Measurements from ENCODE around the gene PCP4. TPM values are rescaled to one million over a fixed set of nuclear protein-coding genes. Genes with fewer than 3 reads are reported as not detected.
"Not testable (repeated sequence)": the region's sequence is repeated elsewhere in the genome, so short reads cannot be mapped to it uniquely, and the experiment has no call there.

Gene PCP4
- polyA plus RNA-seq, 10 donors: 0.53 to 2.6 (median 1.8) TPM

DNA sequence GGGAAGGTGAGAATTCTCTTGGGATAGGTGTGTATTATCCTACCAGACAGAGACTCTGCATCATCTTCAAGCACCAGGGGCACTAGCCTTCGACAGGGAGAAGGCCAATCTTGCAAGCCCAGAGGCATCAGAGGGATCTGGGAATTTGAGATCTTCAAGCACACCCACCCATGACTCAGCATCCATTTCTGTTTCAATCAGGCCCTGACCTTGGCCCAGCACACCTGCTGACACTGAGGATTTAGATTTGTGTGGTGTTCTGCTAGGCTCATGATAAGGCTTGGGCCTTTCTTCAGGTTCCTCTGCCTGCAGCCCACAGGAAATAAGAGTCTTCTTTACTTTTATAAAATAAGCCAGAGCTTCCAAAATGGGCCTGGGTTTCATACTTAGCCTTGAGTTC is 6.6 kb upstream of the PCP4 start:
- no peak for DNase-seq

DNA sequence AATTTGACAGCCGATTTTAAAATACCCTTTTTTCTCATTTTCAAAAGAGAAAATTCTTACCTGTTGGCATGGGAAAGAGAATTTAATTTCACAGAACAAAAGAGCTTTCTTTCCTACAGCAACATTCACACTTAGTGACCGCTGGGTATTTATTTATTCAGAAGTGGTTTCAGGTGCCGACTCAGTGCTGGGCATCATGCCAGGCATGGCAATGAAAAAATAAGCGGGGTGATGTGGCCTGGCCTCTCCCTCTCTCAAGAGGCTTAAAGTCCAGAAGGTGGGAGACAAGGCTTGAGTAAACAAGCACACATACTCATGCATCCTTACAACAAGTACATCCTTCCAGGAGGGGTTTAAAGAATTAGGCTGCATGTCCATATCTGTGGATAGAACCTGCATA is 4.1 kb upstream of the PCP4 start:
- DNase-seq: no peak

DNA sequence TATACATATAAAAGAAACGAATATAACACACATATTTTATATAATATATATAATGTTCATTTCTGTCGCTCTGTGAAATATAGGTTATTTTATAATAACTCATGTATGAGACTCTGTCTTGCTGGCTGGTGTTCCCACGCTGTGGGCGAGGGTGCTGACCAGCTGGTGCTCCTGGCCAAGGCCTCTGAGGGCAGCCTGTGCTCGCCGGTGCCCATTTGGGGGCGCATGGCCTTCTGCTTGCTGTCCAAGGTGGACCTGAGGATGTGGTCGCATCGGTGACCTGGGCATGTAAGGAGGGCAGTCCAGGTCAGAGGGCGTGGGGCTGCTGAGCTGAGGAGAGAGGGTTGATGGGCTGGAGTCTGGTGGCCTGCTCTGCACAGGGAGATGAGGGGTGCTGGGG is 1.1 kb upstream of the PCP4 start:
- no peak for DNase-seq

- no peak for DNase-seq
Observed at GRCh38 chr21:39869141-39869818, 2.0 kb downstream of the PCP4 start.

DNA sequence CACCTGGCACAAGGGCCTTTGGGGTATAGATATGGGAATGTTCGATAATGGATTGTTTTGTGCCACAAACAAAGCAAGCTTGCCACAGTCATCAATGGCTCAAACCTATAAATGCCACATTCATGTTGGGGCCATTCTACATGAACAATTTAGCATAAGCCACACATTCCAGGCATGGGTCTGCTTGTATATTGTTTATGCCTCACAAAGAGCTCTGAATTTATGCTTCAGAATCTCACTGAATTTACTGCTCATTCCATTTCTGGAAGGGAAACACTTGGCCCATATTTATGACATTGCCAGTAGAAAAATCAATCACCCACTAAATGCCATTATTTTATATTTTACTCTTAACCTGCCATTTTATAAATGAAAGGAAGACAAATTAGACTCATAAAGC is 6.4 kb downstream of the PCP4 start:
- no peak for DNase-seq

DNA sequence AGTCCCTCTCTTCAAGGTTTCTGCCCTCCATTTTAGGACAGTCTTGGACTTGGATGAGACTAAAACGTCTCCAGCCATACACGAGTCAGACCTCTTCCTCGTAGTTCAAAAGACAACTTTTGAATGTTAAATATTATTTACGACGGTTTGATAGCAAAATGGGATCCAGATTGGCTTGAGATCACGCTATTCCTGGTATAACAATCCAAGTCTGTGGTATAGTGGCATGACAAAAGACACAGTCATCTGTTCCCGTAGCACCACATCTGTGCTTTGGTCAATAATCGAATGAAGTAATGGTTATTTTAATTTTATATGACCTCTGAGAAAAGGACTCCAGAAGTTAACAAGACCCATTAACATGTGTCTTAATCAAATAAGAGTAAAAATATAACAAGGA is 7.0 kb downstream of the PCP4 start:
- DNase-seq: no peak

DNA sequence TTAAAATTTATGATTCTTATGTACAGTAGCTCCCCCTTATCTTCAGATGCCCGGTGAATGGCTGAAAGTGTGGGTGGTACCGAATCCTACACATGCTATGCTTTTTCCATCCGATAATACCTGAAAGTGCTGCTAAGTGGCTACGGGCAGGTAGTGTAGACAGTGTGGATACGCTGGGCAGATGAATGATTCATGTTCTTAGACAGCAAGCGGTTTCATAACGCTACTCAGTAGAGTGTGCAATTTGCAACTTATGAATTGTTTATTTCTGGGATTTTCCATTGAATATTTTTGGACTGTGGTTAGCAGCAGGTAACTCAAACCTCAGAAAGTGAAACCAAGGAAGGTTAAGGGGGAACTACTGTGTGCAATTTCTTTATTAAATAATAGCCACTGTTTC is 7.5 kb downstream of the PCP4 start:
- DNase-seq: no peak

DNA sequence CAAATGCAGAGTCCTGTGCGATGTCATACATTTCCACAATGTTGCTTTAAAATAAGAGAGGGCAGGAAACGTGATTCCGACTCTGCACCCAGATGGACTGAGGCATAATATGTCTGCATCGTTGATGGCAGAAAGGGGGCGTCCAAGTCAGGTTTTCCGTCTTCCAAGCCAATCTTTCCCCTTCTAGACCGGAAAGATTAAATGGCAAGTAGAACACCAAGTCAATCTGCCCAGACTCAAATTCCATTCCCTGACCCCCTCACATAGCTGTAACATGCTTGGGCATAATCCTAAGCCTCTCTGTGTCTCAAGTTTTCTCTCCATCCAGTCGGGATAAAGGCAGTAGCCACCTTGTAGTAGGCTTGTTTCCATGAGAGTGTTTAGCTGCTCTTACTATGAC is 14.4 kb downstream of the PCP4 start:
- DNase-seq: peak in 1 of 3 donors; percentile 28

DNA sequence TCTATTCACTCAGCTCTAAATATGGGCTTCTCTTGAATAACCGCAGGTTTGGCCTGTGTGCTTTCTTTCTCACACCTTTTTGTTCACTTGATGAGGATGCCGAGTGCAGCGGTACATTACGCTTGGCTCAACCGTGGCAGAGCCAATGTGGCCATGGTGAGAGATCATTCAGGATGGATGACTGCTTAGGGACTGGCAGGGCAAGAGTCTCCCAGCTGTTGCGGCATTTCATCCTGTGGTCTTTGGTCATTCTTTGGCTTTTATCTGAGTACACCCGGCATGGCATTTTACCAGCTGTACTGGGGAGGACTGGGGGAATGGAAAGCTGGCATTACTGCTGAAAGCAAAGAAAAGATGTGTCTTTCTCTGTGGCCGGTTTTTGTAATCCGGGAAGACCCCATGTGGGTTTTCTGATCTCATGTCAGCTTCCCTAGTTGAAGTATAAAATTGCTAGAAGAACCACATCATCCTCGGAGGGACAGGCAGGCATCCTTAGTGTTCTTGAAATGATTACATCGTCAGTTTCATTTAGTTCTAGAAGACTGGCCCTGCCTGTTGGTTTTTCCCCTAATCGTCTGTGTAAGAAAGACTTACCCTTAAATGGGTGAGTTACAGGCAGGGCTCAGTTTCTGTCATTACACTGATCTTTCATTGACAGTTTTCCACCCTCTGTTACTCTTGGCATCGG is 15.1 kb downstream of the PCP4 start:
- DNase-seq: peak in 2 of 3 donors; percentile 37 to 40

DNA sequence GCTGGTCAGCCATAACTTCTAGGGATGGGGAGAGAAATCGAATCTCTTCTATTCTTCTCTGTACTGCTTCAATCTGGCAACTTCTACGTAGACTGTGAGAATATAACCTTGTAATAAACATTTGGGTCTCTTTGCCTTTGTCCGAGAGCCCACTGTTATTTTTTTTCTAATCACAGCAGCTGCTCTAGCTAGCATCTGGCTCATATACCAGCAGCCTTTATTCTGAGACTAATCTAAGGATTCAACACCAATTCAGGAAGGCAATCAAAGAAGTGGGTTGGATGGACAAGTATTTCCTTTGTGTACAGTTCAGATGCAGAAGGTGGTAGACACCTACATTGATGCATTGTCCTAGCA is 15.6 kb downstream of the PCP4 start:
- no peak for DNase-seq

- DNase-seq: no peak
Observed at GRCh38 chr21:39885119-39885848, 18.0 kb downstream of the PCP4 start.

GRCh38 chr21:39888848-39889247 is 21.6 kb downstream of the PCP4 start:
- DNase-seq: no peak

DNA sequence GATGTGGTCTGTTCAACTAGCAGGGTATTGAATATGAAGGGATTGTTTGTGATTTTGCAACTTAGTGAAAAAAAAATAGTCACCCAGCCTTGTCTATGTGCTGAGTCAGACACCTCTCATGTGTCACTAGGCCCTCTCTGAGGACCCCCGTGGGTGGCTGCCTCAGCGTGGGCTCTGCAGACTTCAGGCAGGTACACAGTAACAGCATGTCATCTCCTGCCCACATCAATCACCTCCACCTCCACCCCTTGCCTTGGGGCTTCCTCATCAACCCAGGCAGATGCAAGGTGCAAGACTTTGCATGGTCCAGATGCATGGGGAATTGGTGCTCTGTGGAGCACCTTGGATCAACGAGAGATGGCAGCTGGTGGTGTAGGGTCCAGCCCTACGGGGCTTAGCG is 23.9 kb downstream of the PCP4 start:
- no peak for DNase-seq

DNA sequence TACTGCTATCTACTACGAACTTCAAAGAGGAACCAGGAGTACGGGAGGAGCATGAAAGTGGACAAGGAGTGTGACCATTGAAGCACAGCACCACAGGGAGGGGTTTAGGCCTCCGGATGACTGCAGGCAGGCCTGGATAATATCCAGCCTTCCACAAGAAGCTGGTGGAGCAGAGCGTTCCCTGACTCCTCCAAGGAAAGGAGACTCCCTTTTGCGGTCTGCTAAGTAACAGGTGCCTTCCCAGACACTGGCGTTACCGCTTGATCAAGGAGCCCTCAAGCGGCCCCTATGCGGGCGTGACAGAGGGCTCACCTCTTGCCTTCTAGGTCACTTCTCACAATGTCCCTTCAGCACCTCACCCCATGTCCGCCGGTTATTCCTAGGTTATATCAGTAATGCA is 24.6 kb downstream of the PCP4 start:
- DNase-seq: not testable (repeated sequence)

DNA sequence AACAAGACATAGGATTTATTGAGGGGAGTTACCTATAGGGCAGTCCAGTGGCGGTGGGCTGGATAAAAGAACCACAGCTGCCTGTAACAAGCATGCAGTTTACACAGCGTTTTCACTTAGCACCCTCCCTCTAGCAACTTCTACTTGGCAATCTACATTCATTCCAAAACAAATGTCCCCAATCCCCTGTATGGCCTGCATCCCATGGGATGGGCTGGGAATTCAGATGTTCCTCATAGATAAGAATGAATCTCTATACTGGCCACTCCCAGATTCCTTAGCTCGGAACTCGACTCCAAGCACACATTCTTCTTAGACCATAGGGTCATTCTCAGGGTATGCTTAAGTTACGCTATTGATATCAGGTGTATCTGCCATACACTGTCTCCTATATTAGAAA is 33.3 kb downstream of the PCP4 start:
- DNase-seq: no peak

DNA sequence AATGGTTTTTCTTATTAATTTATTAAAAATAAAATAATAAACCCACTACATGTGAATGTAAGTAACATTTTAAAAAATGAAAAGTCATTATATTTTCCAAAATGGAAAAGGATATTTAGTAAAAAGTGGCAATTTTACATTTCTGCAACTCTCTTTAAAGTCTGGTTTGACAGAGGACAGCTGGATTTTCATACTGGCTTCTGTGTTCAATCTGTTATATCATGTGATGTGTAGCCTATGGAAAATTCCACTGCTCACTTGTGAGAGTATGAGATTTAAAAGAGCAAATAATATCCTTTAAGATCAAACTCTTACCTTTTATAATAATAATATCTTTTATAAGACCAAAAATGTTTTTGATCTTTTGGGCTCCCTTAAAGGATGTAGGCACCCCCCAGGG is 33.7 kb downstream of the PCP4 start:
- no peak for DNase-seq

DNA sequence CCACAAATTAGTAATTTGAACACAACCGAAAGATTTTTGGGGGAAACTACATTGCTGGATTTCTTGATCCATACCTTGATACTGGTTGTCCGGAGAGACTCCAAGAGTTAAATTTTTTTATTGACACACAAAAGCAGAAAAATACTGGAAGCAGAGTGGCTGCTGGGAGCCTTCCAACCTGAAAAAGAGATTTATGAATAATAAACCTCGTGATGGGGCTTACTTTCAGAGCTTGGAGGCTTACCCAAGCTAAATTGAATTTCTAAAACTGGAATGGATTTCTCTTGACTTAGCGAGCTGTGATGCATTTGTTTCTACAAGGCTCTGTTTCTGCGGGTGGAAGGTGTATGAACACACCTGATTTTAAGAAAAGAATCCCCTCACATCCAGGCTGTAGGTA is 35.7 kb downstream of the PCP4 start:
- DNase-seq: peak in 2 of 3 donors; percentile 24 to 48

GRCh38 chr21:39904457-39904856 is 37.2 kb downstream of the PCP4 start:
- DNase-seq: no peak

DNA sequence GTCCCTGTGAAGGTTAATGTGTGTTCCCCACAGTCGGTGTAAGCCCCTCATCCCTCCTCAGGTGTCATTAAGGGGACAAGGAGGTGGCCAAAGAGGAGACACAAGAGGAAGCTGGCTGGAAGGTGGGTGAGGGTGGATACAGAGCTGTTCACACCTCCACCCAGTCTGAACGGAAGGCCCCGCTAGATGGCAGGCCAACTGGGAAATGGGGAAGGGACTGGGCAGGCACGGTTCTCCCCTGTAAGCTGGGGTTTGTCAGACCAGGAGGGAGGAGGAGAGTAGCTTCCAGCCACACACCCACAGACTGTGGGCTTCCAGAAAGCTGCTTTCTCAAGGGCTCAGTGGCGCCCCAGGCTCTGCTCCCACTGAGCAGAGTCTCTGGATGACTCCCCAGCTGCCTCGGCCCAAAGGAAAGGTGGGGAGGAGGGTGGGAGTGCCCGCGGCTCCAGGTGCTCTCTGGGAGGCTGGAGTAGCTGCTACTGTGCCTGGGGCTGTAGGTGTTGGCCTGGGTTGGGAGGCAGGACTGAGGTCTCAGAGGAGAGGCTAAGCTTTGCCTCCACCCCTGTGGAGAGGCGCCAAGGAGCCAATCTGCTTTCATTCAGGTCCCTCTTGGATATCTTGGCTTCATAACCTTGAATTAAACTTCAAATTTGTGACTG is 41.2 kb downstream of the PCP4 start:
- DNase-seq: no peak

- DNase-seq: no peak
Observed at GRCh38 chr21:39911286-39912199, 44.3 kb downstream of the PCP4 start.

DNA sequence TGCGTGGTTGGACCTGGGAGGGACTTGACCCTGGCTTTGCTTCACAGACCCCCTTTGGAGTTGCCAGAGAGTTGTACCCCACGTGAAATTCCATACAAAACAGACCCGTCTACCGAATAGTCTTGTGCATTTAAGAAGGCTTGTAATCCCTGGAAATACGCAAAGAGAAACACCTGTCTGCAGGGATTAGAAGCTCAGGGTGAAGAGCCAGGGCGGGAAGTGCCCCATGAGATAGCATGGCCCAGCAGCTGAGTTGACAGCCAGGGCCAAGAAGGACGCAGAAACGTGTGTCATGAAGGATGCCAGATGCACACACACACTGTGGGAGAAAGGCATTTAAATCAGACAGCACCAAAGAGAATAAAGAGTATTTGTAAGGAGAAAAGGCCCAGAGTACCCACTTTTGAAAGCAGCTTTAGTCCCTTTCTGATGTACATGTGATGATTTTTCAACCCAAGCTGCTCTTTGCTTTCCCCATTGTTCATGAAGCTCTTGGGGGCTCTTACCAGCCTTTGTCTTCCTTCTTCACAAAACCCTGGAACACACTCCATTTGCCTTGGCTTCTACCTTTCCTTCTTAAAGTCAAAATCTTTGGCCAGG is 46.6 kb downstream of the PCP4 start:
- DNase-seq: no peak
